Mesothelial cell of epicardium (in vitro differentiated cells): ENCODE measurements around the gene EAF1. TPM values are rescaled to one million over a fixed set of nuclear protein-coding genes. Genes with fewer than 3 reads are reported as not detected.

ENCODE experiments used
- DNase-seq, 2 experiments: peaks; one replicate each; pipeline ENCODE4 v3.0.0; 2021; ENCODE audit warnings: low spot score in 2 of 2; ENCODE audit not compliant: unreplicated experiment in 2 of 2
- H3K27ac Mint-ChIP-seq: 2 replicates; pipeline ENCODE4 v1.8.0; 2021; ENCODE audit warnings: mixed read lengths
- H3K27me3 Mint-ChIP-seq: 2 replicates; pipeline ENCODE4 v1.8.0; 2021; ENCODE audit warnings: low read depth, mixed read lengths
- H3K36me3 Mint-ChIP-seq: 2 replicates; pipeline ENCODE4 v1.8.0; 2021; ENCODE audit warnings: mixed read lengths
- H3K4me1 Mint-ChIP-seq: 2 replicates; pipeline ENCODE4 v1.8.0; 2021; ENCODE audit warnings: mixed read lengths
- H3K4me3 Mint-ChIP-seq: 2 replicates; pipeline ENCODE4 v1.8.0; 2021; ENCODE audit warnings: mild to moderate bottlenecking, moderate library complexity, mixed read lengths
- H3K9me3 Mint-ChIP-seq: 2 replicates; pipeline ENCODE4 v1.8.0; 2021; ENCODE audit warnings: mixed read lengths
- CTCF ChIP-seq: fragments of 200-600 bp; sonication (generic); IDR thresholded peaks from one replicate; pipeline ENCODE4 v1.5.0; 2021; ENCODE audit warnings: antibody characterized with exemption; ENCODE audit not compliant: unreplicated experiment
- total RNA-seq: library from RNA; stranded (reverse); gene quantifications from 3 replicates; pipeline ENCODE4 v1.2.1, GENCODE V29; 2021

The EAF1 gene
- total RNA-seq, 1 donor from 2014 or later, result 17.1 TPM

GRCh38 chr3:15440891-15441290, 13.5 kb downstream of the EAF1 start:
- Mint-ChIP-seq H3K9me3 (no peaks in the 10 kb centered on the region), H3K4me3 (no peak overlapping the region), H3K27ac (no peak overlapping the region), H3K4me1 (no peaks in the 10 kb centered on the region), H3K27me3 (no peaks in the 10 kb centered on the region), H3K36me3 (peaks cover 40% of the 10 kb centered on the region)
- TF ChIP-seq CTCF, result no peak
- DNase-seq, result no peak

- H3K27ac Mint-ChIP-seq, result no peak overlapping the region
- no peaks in the 10 kb centered on the region for H3K27me3 Mint-ChIP-seq
- no peaks in the 10 kb centered on the region for H3K4me1 Mint-ChIP-seq
- peaks cover 37% of the 10 kb centered on the region for H3K36me3 Mint-ChIP-seq
- TF ChIP-seq CTCF, result no peak
- H3K4me3 Mint-ChIP-seq, result no peak overlapping the region
- DNase-seq, result no peak
- no peaks in the 10 kb centered on the region for H3K9me3 Mint-ChIP-seq
Observed at GRCh38 chr3:15443826-15444524, 16.6 kb downstream of the EAF1 start.

- Mint-ChIP-seq H3K27ac (no peak overlapping the region), H3K36me3 (peaks cover 26% of the 10 kb centered on the region), H3K9me3 (no peaks in the 10 kb centered on the region), H3K27me3 (no peaks in the 10 kb centered on the region), H3K4me3 (no peak overlapping the region), H3K4me1 (no peaks in the 10 kb centered on the region)
- no peak for DNase-seq
- no peak for TF ChIP-seq CTCF
Observed at GRCh38 chr3:15449489-15450224, 22.3 kb downstream of the EAF1 start.

GRCh38 chr3:15450438-15451215, 23.2 kb downstream of the EAF1 start:
- Mint-ChIP-seq H3K36me3 (peaks cover 22% of the 10 kb centered on the region), H3K27ac (no peak overlapping the region), H3K4me3 (no peak overlapping the region), H3K27me3 (no peaks in the 10 kb centered on the region), H3K4me1 (no peaks in the 10 kb centered on the region), H3K9me3 (no peaks in the 10 kb centered on the region)
- DNase-seq, result no peak
- no peak for TF ChIP-seq CTCF

- H3K36me3 Mint-ChIP-seq, result peaks cover 22% of the 10 kb centered on the region
- no peaks in the 10 kb centered on the region for H3K4me1 Mint-ChIP-seq
- no peak for TF ChIP-seq CTCF
- H3K27ac Mint-ChIP-seq, result no peak overlapping the region
- no peak overlapping the region for H3K4me3 Mint-ChIP-seq
- no peaks in the 10 kb centered on the region for H3K27me3 Mint-ChIP-seq
- no peak for DNase-seq
- H3K9me3 Mint-ChIP-seq, result no peaks in the 10 kb centered on the region
Observed at GRCh38 chr3:15451216-15452113, 24.1 kb downstream of the EAF1 start.
